GM19372 (cell line): ENCODE data around the gene POC1B.

Experiments
- ATAC-seq: cut with Tn5 transposase; IDR thresholded peaks from one replicate; pipeline ENCODE4 v1.9.1; 2021; ENCODE audit warnings: mild to moderate bottlenecking, low read depth, moderate library complexity; ENCODE audit not compliant: unreplicated experiment

POC1B gene

DNA sequence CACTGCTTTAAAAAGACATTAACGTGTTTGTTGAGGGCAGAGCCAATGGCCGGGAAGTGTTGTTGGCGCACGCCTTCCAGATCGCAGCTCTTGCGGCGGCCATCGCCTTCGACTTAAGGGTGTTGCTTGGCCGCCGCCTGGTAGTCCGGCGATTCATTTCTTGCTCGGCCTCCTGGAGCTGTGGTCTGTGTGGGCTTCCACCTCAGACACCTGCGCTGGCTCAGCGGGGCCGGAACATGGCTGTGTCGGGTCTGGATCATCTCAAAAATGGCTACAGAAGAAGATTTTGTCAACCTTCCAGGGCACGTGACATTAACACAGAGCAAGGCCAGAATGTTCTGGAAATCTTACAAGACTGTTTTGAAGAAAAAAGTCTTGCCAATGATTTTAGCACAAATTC is 26.0 kb downstream of the POC1B start:
- ATAC-seq, result no peak

DNA sequence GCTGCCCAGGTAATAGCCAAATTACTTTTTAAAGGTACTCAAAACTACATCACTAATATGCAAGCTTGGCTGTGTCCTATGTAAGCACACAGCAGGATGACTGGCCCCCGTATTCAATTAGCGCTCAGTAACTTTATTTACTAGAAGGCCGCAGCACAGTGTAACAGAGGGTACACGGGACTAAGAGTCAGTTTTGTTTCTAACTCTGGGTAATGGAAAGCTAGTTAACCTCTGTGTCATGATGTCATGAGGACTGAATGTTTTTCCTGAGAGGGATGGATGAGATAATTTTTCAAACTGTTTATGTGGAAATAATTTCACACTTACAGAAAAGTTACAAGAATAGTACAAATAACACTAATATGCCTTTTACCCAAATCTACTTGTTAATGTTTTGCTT is 28.4 kb downstream of the POC1B start:
- ATAC-seq, result no peak

DNA sequence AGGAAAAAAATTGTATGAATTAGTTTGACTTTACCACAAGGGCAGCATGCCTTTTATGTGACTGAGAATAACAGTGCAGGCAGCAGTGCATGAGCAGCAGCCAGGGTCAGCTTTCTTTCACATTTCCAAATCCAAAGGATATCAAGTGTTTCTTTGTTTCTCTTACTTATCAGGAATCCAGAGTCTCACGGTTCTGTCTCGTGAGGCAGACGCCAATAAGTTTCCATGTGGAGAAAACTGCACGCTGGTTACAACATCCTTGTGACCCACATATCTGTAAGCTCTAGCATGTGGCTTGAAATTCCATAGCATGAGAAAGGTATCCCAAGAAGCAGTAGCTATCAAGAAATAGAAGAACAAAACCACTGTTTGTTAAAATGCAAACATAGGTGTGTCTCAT is 28.8 kb downstream of the POC1B start:
- no peak for ATAC-seq

DNA sequence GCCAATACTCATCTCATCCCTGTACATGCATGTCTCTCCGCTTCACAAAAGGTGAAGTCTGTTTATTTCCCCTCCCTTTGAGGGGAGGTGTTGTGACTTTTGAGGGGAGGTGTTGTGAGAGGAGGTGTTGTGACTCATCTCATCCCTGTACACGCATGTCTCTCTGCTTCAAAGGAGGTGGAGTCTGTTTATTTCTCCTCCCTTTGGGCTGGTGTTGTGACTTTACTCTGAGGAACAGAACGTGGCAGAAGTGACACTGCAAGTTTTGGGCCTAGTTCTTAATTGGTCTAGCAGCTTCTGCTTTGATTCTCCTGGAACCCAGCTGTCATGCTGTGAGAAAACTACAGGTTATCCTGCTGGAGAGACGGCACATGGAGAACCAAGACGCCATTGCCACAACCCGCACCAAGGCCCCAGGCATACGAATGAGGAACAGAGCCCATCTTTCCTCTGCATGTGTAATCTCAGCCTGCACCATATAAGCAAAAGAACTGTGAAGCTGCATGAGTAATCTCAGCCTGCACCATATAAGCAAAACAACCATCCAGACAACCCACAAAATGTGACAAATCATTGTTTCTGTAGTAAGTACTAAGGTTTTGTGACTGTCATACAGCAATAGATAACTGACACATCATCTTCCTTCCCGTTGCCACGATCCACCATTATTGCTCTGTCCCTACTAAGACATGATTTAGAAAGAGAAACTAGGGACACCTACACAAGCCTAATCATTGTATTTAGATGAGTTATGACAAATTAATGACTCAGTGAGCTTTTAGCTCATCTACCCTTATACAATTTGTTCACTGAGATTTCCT is 31.2 kb downstream of the POC1B start:
- ATAC-seq, result peak; percentile 65

DNA sequence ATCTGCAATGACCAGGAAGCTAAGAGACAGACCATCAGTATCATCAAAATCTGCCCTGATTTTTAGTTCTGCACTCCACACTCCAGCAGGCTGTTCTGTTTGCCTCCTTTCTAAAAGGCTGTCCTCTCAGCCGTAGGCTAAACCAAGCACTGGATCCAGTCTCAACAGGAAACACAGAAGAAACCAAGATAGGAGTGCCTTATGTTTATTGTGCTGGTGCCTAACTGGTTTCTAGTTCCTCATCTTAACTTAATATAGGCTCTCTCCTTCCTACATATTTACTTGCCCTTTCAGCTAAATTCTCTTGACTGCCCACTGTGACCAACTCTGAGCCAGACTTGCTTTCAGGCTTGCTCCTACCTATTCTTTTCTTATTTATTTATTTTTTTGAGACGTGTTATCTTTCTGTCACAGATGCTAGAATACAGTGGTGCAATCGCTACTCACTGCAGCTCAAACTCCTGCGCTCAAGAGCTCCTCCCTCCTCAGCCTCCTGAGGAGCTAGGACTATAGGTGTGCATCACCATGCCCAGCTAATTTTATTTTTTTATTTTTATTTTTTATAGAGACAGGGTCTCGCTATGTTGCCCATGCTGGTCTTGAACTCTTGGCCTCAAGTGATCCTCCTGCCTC is 32.1 kb downstream of the POC1B start:
- ATAC-seq, result no peak

DNA sequence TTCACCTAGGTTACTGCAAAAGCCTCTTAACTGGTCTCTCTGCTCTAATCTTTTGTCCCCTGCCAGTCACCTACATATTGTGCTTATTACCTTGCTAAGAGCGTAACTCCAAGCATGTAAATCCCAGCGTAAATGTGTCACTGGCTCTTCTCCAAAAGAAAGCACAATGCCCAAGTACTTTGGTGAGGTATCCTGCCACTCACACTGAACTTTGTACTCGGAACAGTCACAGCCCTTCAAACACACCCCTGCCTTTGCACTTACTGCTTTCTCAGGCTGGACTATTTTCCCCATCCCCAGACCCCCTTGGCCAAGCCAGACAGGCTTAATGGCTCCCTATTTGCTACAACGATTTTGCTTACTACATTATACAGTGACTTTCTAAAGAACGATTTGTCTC is 33.0 kb downstream of the POC1B start:
- ATAC-seq, result no peak

DNA sequence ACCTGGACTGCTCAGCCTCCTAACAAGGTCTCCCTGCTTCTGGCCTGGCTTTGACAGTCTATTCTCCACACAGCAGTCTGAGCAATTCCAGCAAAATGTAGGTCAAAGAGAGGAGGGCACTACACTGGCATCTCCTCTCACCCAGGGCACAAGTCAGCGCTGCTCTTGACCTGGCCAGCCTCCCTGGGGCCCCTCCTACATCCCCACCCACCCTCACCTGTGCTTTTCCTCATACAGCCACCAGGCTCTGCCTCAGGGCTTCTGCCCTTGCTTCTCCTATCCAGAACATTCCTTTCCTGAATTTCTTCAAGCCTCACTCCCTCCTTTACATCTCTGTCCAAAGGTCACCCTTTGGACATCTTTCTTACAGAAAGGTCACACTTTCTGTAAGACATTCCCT is 34.9 kb downstream of the POC1B start:
- ATAC-seq, result no peak

DNA sequence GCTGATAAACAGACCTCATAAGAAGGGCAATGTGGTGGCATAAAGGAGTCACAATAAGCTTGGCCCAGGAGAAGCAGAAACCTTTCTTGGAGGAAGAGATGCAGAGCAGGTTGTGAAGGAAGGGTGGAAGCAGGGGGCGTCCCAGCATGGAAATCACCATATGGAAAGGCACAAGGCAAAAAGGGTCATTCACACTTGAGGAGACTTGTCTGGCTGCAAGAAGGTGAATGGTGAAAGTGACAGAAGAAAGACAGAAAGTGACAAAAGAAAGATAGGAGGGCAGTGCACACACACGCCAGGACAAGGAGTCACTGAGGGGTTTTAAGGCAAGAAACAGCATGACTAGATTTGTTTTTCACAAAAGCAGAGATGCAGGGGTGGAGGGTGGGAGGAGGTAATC is 39.6 kb downstream of the POC1B start:
- no peak for ATAC-seq

DNA sequence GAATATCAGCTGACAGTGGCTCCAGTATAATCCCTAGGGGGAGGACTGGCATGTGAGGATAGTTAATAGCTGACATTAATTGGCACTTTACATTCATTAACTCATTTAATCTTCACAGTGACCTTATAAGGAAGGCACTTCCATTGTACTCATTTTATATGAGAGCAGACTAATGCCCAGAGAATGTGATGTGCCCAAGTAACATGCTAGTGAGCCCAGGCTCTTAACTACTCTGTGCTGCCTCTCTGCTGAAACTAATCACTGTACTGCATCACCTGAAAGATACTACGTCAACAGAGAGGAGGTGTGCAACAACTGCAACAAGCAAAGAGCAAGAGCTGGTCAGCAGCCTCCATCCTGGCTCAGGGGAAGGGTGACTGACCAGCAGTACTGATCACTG is 41.4 kb downstream of the POC1B start:
- no peak for ATAC-seq

DNA sequence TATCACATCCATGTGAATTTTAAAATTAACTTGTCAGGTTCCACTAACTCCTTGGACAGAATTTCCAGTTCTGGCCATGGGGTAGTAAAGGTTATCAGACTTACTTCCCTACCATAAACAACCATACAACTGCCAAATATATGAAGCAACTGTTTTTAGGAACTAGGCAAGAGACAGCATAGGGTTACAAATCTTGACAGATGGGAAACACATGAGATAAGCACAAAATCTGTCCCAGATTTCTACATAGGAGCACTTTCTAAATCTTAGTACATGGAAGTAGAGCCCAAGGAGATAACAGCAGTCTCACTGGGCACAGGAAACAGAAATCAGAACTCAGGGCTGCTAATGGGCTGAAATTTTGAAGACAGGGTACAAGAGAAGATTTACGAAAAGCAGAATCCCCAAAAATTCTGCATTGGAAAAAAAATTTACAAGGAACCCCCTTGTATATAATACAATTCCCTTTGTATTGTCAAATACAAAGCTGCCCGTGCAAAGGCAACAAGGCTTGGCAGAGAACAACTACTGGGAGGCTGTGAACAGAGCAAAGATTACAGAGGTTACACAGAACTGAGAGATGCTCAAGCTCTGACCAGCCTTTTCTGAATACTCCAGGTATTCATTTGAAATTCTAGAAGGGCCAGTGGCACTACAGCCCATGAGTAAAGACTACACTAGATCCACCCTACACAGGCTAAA is 44.5 kb downstream of the POC1B start:
- no peak for ATAC-seq

DNA sequence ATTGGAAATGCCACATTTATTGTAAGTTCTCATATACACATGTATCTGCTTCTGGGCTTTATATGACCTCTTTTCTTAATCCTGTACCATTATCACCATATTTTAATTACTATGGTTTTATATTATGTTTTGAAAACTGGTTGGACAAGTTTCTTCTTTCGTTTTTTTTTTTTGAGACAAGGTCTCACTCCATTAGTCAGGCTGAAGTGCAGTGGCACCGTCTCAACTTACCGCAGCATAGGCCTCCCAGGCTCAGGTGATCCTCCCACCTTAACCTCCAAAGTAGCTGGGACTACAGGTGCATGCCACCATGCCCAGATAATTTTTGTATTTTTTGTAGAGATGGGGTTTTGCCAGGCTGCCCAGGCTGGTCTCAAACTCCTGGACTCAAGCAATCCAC is 45.9 kb downstream of the POC1B start:
- ATAC-seq, result no peak

DNA sequence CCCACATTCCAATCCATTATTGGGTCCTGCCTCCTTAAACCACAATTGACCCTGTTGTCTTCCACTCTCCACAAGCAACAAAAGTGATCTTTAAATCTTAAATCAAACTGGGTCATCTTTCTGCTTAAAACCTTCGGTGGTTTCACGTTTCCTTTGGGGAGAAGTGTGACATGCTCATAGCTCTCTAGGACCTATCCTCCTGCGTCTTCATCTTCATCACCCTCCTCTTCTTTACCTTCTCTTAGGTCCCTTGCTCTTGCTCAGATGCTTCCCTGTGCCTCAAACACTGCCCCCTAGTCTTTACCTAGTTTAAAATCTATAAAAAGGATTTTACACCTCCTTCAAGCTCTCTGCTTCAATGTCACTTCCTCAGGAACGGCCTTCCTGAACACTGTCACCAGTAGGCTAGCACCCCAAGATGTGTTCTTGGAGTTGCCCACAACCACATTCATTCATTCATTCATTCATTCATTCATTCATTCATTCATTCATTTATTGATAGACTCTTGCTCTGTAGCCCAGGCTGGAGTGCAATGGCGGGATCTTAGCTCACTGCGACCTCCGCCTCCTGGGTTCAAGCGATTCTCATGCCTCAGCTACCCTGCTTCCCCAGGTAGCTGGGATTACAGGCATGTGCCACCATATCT is 48.1 kb downstream of the POC1B start:
- no peak for ATAC-seq

DNA sequence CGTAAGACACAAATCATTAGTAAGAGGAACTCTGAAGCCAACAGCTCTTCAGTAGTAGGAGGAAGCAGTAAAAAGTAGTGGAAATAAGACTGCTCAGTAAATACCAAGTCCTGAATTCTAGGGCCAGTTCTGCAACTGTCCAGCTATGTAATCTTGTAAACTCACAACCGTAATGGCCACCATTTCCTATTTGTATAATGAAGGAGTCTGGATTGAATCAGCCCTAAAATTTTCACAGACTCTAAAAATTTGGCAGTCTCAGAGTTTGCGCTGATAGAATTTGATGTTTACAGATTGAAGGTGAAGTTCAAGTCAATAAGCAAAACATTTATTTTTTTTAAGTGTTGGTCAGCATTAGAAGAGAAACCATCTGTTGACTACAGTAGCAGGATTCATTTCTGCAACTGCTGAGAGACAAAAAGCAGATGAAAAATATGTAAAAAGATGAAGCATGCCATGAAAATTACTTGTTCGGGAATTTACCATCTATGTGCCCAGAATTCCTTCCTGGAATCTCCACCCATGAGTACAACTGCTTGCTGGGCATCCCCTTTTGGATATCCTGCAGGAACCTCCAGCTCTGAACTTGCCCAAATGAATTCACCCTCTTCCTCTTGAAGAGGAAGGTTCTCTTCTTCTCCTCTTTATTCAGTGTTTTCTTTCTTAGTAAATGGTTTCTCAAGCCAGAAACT is 48.8 kb downstream of the POC1B start:
- ATAC-seq, result no peak

DNA sequence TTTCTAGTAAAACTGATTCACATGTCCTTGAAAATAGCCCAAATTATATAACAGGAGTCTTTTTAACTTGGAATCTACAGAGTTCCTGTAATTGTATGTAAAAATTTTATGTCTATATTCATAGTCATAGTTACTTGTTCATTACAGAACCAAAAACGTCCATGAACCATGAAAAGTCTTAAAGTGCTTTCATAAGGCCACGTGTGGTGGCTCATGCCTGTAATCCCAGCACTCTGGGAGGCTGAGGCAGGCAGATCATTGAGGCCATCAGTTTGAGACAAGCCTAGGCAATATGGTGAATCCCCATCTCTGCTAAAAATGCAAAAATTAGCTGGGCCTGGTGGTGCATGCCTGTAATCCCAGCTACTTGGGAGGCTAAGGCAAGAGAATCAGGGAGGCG is 49.6 kb downstream of the POC1B start:
- ATAC-seq, result no peak

DNA sequence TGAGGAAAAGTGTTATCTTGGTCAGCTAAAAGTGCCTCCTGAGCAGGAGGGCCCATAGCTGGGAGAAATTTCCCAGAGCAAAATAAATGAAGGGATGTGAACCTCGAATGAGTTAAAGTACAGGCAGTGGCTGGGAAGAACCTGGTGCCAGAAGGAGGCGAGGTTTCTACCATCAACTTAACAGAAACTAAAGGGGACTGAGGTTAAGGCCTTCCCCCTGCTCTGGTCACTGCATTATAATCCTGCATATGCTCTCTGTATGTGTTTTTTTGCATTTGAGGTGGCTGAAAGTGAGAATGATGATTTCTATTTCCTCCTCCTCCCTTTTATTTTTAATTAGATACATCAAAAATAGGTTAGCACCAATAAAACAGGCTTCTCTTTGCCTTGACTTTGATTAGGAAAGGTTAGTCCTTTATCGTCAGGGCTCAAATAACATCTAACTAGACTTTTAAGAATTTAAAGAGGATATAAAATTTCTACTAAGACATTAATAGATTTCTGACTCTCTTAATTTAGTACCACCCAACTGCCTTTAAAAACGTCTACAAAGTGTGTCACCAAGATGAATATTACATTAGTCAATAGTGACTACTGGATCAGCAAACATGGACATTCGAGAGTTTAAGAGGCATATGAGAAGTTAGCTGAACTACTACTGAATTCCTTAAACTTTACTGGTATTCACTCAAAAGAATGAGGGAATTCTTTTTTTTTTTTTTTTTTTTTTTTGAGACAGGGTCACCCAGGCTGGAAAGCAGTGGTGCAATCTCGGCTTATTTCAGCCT is 50.5 kb downstream of the POC1B start:
- peak; percentile 49 for ATAC-seq

DNA sequence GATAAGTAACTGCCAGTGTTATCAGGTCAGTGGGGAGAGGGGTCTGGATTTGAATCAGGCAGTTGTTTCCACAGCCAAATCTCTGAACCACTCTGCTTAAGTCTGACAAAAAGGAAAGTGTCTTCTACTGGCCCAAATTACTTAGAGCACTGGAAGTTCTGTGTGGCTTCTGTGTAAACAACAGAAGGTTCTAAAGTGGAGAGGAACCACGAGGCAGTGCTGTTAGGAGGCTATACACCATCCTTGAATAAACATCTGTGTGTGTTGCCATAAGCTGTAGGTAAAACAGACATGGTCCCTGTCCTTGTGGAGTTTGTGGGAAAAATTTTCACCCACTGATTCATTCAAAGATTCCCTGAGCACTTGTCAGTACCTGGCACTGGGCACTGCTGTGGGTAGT is 51.2 kb downstream of the POC1B start:
- ATAC-seq, result no peak

DNA sequence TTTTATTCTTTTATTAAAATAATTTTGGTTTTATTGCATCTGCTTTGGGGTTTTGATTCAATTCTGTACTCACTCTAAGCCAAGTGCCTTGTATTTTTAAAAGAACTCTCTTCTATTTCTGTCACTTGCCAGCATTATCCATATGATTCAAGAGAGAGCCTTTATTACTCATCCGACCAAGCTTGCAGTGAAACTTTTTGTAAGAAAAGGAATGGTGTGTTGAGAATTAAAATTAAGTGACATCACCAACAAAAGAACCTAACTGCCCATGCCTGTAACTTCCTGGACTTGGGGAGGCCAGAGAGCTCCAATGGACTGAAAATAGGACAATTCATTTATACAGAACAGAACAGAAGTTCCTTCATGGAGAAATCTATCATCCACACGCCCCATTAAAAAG is 53.3 kb downstream of the POC1B start:
- ATAC-seq, result no peak

DNA sequence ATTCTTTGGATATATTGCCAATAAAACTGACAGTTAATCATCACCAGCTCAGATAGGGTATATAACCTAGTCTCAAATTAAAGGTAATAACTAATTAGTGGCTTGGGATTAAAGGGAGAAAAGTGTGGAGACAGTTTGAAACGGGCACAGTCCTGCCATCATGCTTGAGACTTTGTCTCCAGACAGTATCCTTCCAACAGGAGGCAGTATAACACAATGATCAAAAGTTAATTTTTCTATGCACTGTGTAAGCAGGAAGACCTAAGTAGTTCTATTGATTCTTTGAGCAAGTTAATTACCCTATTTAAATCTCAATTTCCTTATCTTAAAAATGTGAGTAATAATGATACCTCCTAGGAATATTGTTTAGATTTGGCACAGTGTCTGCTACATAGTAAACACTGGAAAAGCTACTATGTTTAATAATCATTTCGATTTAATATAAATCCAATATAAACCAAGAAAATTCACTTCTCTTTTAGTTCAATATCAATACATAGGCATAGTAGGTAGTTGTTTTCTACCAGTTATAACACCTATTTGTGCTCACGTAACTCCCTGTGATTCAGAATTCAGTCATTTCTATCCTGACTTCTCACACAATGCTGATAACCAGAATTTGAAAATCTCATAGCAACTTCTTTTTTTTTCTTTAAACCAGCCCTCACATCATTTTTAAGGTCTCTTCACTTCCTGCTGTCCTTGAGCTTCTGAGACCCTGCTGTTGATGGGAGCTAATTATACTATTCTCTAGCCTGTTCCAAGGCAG is 54.9 kb downstream of the POC1B start:
- ATAC-seq, result peak; percentile 49

DNA sequence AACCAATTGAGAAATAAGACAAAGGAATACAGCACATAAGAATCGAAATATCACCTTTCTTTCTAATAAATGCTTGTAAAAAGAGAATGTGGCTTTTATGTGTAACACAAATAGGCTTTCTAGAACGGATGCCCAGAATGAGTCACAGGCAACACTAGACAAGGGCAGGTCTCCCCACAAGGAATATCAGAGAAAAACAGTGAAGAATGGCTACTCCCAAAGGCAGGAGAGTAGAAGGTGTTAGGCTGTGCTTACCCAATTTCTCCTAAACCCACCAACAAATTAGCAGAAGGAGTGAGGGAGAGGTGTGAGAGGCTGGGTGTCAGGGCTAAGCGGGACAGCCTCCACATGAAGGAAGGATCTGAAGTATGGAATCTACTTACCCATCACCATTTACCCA is 56.5 kb downstream of the POC1B start:
- peak; percentile 31 for ATAC-seq
